GM10847 (cell line): ENCODE data around the gene MRPL27.

ENCODE experiments used
- POLR2A ChIP-seq: IDR thresholded peaks from 2 replicates; pipeline ENCODE4 v1.6.1; 2011; ENCODE audit not compliant: insufficient read length; ENCODE audit errors: extremely low read depth

MRPL27 gene

GRCh38 chr17:50318501-50319285 lies 54.3 kb downstream of the MRPL27 start:
- no peak for TF ChIP-seq POLR2A
